HEK293 (cell line): ENCODE measurements around the gene THAP12.

Experiments
- CTCF ChIA-PET: fragments of 350-600 bp; formaldehyde crosslinking; extraction: SDS; loops from one replicate; lab custom pipeline; 2021; ENCODE audit warnings: antibody characterized with exemption; lab: Yijun Ruan, JAX
- POLR2A ChIA-PET: fragments of 300-600 bp; formaldehyde crosslinking; extraction: SDS; loops from one replicate; lab custom pipeline; 2020; ENCODE audit warnings: antibody characterized with exemption, inconsistent platforms; lab: Yijun Ruan, JAX
- H3K27ac ChIP-seq: fragments of 200-500 bp; sonication (Bioruptor generic); 2 replicates; pipeline ENCODE4 v1.5.1; 2014; ENCODE audit warnings: low read depth, low read length, control low read depth, inconsistent platforms; ENCODE audit errors: extremely low read depth
- H3K36me3 ChIP-seq, 2 experiments: fragments of 200-500 bp in 1 of 2; sonication (Bioruptor generic) in 1 of 2; 1 replicate in 1 of 2; 2 replicates in 1 of 2; pipeline ENCODE4 v1.5.1; 2014 to 2017; ENCODE audit warnings: inconsistent platforms in 2 of 2, low read length in 2 of 2; ENCODE audit not compliant: control insufficient read depth in 2 of 2, insufficient read depth in 1 of 2
- H3K4me1 ChIP-seq: fragments of 200-500 bp; sonication (Bioruptor generic); 2 replicates; pipeline ENCODE4 v1.5.1; 2014; ENCODE audit warnings: mild to moderate bottlenecking, low read length, inconsistent platforms; ENCODE audit not compliant: control insufficient read depth, insufficient read depth
- H3K4me3 ChIP-seq: 2 replicates; pipeline ENCODE4 v1.5.1; 2011; ENCODE audit warnings: low read depth, mild to moderate bottlenecking, control low read depth, low read length, moderate library complexity
- H3K9me3 ChIP-seq: fragments of 200-500 bp; sonication (Bioruptor generic); 2 replicates; pipeline ENCODE4 v1.5.1; 2014; ENCODE audit warnings: low read depth, low read length, inconsistent platforms; ENCODE audit not compliant: control insufficient read depth, insufficient read depth
- BCL11B ChIP-seq: fragments of 450-650 bp; formaldehyde crosslinking; IDR thresholded peaks from 2 replicates; pipeline ENCODE4 v1.5.1; 2016; ENCODE audit warnings: low read depth, missing biosample characterization, missing genetic modification characterization
- GLI4 ChIP-seq: fragments of 450-650 bp; formaldehyde crosslinking; IDR thresholded peaks from 2 replicates; pipeline ENCODE4 v1.5.1; 2016; ENCODE audit warnings: missing biosample characterization, missing genetic modification characterization
- GLIS2 ChIP-seq: fragments of 450-650 bp; formaldehyde crosslinking; IDR thresholded peaks from 2 replicates; pipeline ENCODE4 v1.5.1; 2016; ENCODE audit warnings: missing biosample characterization, missing genetic modification characterization
- IKZF3 ChIP-seq: fragments of 450-650 bp; IDR thresholded peaks from 2 replicates; pipeline ENCODE4 v1.5.0; 2018; ENCODE audit warnings: missing biosample characterization, mild to moderate bottlenecking, missing genetic modification characterization, moderate library complexity
- MEIS1 ChIP-seq: sonication (generic); formaldehyde crosslinking; IDR thresholded peaks from 2 replicates; pipeline ENCODE4 v1.8.1; 2022; ENCODE audit warnings: missing genetic modification reagents, mild to moderate bottlenecking, borderline replicate concordance
- OSR2 ChIP-seq: fragments of 450-650 bp; formaldehyde crosslinking; IDR thresholded peaks from 2 replicates; pipeline ENCODE4 v1.5.1; 2016; ENCODE audit warnings: missing biosample characterization, missing genetic modification characterization
- WT1 ChIP-seq: fragments of 450-650 bp; formaldehyde crosslinking; IDR thresholded peaks from 2 replicates; pipeline ENCODE4 v1.5.1; 2016; ENCODE audit warnings: missing biosample characterization, missing genetic modification characterization
- ZFP41 ChIP-seq: fragments of 450-650 bp; formaldehyde crosslinking; IDR thresholded peaks from 2 replicates; pipeline ENCODE4 v1.5.1; 2016; ENCODE audit warnings: missing biosample characterization, missing genetic modification characterization, borderline replicate concordance
- ZNF133 ChIP-seq: fragments of 450-650 bp; formaldehyde crosslinking; IDR thresholded peaks from 2 replicates; pipeline ENCODE4 v1.5.1; 2016; ENCODE audit warnings: missing biosample characterization, missing genetic modification characterization
- ZNF155 ChIP-seq: fragments of 450-650 bp; formaldehyde crosslinking; IDR thresholded peaks from 2 replicates; pipeline ENCODE4 v1.5.1; 2016; ENCODE audit warnings: missing biosample characterization, missing genetic modification characterization
- ZNF19 ChIP-seq: fragments of 450-650 bp; formaldehyde crosslinking; IDR thresholded peaks from 2 replicates; pipeline ENCODE4; 2016; ENCODE audit warnings: missing biosample characterization, missing genetic modification characterization, low read depth
- ZNF23 ChIP-seq: fragments of 450-650 bp; formaldehyde crosslinking; IDR thresholded peaks from 2 replicates; pipeline ENCODE4 v1.5.1; 2016; ENCODE audit warnings: missing biosample characterization, missing genetic modification characterization, borderline replicate concordance
- ZNF26 ChIP-seq: fragments of 450-650 bp; formaldehyde crosslinking; IDR thresholded peaks from 2 replicates; pipeline ENCODE4 v1.5.1; 2016; ENCODE audit warnings: missing biosample characterization, missing genetic modification characterization
- ZNF335 ChIP-seq: fragments of 450-650 bp; formaldehyde crosslinking; conservative IDR thresholded peaks from 2 replicates; pipeline ENCODE4 v1.5.1; 2016; ENCODE audit warnings: missing biosample characterization, missing genetic modification characterization
- ZNF354C ChIP-seq: fragments of 450-650 bp; formaldehyde crosslinking; IDR thresholded peaks from 2 replicates; pipeline ENCODE4 v1.5.1; 2016; ENCODE audit warnings: missing biosample characterization, missing genetic modification characterization, low read depth, borderline replicate concordance
- ZNF416 ChIP-seq: fragments of 450-650 bp; formaldehyde crosslinking; IDR thresholded peaks from 2 replicates; pipeline ENCODE4 v1.5.1; 2016; ENCODE audit warnings: missing biosample characterization, missing genetic modification characterization
- ZNF48 ChIP-seq: fragments of 450-650 bp; formaldehyde crosslinking; IDR thresholded peaks from 2 replicates; pipeline ENCODE4 v1.5.1; 2016; ENCODE audit warnings: missing biosample characterization, missing genetic modification characterization
- ZNF544 ChIP-seq: fragments of 450-650 bp; formaldehyde crosslinking; IDR thresholded peaks from 2 replicates; pipeline ENCODE4 v1.5.0; 2017; ENCODE audit warnings: missing biosample characterization, missing genetic modification characterization
- ZNF629 ChIP-seq: fragments of 450-650 bp; formaldehyde crosslinking; IDR thresholded peaks from 2 replicates; pipeline ENCODE4 v1.5.1; 2017; ENCODE audit warnings: missing biosample characterization, missing genetic modification characterization
- ZNF639 ChIP-seq: fragments of 450-650 bp; formaldehyde crosslinking; IDR thresholded peaks from 2 replicates; pipeline ENCODE4 v1.5.1; 2016; ENCODE audit warnings: missing biosample characterization, missing genetic modification characterization
- ZNF654 ChIP-seq: fragments of 450-650 bp; formaldehyde crosslinking; IDR thresholded peaks from 2 replicates; pipeline ENCODE4 v1.5.1; 2016; ENCODE audit warnings: low read depth, missing biosample characterization, missing genetic modification characterization
- ZNF670 ChIP-seq: fragments of 450-650 bp; formaldehyde crosslinking; IDR thresholded peaks from 2 replicates; pipeline ENCODE4 v1.5.1; 2016; ENCODE audit warnings: missing biosample characterization, missing genetic modification characterization, low read depth
- ZNF701 ChIP-seq: fragments of 450-650 bp; formaldehyde crosslinking; IDR thresholded peaks from 2 replicates; pipeline ENCODE4 v1.5.1; 2016; ENCODE audit warnings: missing biosample characterization, missing genetic modification characterization
- ZNF747 ChIP-seq: fragments of 450-650 bp; formaldehyde crosslinking; IDR thresholded peaks from 2 replicates; pipeline ENCODE4 v1.5.1; 2016; ENCODE audit warnings: missing biosample characterization, missing genetic modification characterization
- ZNF776 ChIP-seq: fragments of 450-650 bp; formaldehyde crosslinking; IDR thresholded peaks from 2 replicates; pipeline ENCODE4 v1.5.0; 2017; ENCODE audit warnings: missing biosample characterization, missing genetic modification characterization, borderline replicate concordance
- ZSCAN30 ChIP-seq: fragments of 450-650 bp; IDR thresholded peaks from 2 replicates; pipeline ENCODE4 v1.5.1; 2018; ENCODE audit warnings: missing biosample characterization, mild to moderate bottlenecking, missing genetic modification characterization, moderate library complexity
- ZSCAN4 ChIP-seq: fragments of 450-650 bp; formaldehyde crosslinking; IDR thresholded peaks from 2 replicates; pipeline ENCODE4 v1.5.1; 2017; ENCODE audit warnings: missing biosample characterization, missing genetic modification characterization

The THAP12 gene

GRCh38 chr11:76322942-76323341 is 58.0 kb downstream of the THAP12 start:
- Histone ChIP-seq H3K4me1 (no peaks in the 10 kb centered on the region), H3K36me3 (no peaks in the 10 kb centered on the region), H3K9me3 (no peaks in the 10 kb centered on the region), H3K27ac (no peak overlapping the region), H3K4me3 (no peak overlapping the region)
- ChIA-PET CTCF (interaction anchor here (1.2 to 1.6 kb wide), 3 partner anchors 12 to 189 kb away, joined by 4 to 12 read pairs (median 5); no protein-coding TSS in a partner anchor), POLR2A (no interaction called here)
- TF ChIP-seq ZNF701: no peak
- no peak for TF ChIP-seq ZSCAN4 (tag by site-specific recombination)
- no peak for TF ChIP-seq WT1 (tag by site-specific recombination)
- TF ChIP-seq ZNF776 (tag by site-specific recombination): no peak
- TF ChIP-seq ZNF654: no peak
- TF ChIP-seq ZSCAN30 (tag by site-specific recombination): no peak
- no peak for TF ChIP-seq ZNF670 (tag by site-specific recombination)
- no peak for TF ChIP-seq ZNF26
- no peak for TF ChIP-seq OSR2 (tag by site-specific recombination)
- no peak for TF ChIP-seq ZNF639 (tag by site-specific recombination)
- TF ChIP-seq ZNF747 (tag by site-specific recombination): no peak

GRCh38 chr11:76322540-76322939 is 58.4 kb downstream of the THAP12 start:
- ChIA-PET POLR2A (no interaction called here), CTCF (interaction anchor here (1.2 to 1.6 kb wide), 3 partner anchors 12 to 190 kb away, joined by 4 to 12 read pairs (median 5); no protein-coding TSS in a partner anchor)
- H3K4me1 ChIP-seq: no peaks in the 10 kb centered on the region
- H3K27ac ChIP-seq: no peak overlapping the region
- no peaks in the 10 kb centered on the region for H3K9me3 ChIP-seq
- no peaks in the 10 kb centered on the region for H3K36me3 ChIP-seq
- TF ChIP-seq ZNF19 (tag by site-specific recombination): no peak
- no peak for TF ChIP-seq ZNF544 (tag by site-specific recombination)
- no peak for TF ChIP-seq MEIS1 (CRISPR knock-in tag)
- TF ChIP-seq ZNF335 (tag by site-specific recombination): no peak
- TF ChIP-seq ZFP41: no peak
- TF ChIP-seq ZNF48: no peak
- no peak for TF ChIP-seq ZNF416 (tag by site-specific recombination)
- TF ChIP-seq ZNF133 (tag by site-specific recombination): no peak
- TF ChIP-seq ZNF629: no peak
- TF ChIP-seq IKZF3 (tag by site-specific recombination): no peak
- TF ChIP-seq ZNF155: no peak
- TF ChIP-seq BCL11B: no peak
- no peak for TF ChIP-seq ZNF23
- no peak for TF ChIP-seq GLI4
- TF ChIP-seq GLIS2: no peak
- no peak for TF ChIP-seq ZNF354C (tag by site-specific recombination)
- no peak for TF ChIP-seq ZSCAN30 (tag by site-specific recombination)
- H3K4me3 ChIP-seq: no peak overlapping the region
